Activated T-helper 2 cell treated with anti-CD3 and anti-CD28 coated beads, Interferon-gamma antibody, Interleukin-2, Interleukin-4, amounts not matched to agents 10 μg/mL and 5 μg/mL and 100 μg/mL, durations not matched to agents 14 hours and 24 hours and 36 hours (primary cell): ENCODE results near the gene IFT81. TPM values are rescaled to one million over a fixed set of nuclear protein-coding genes. Genes with fewer than 3 reads are reported as not detected.

Source experiments
- DNase-seq: peaks from one replicate; pipeline ENCODE4 v3.0.0; 2021; ENCODE audit warnings: low spot score
- H3K27ac Mint-ChIP-seq: one replicate; pipeline ENCODE4 v1.8.0; 2021; ENCODE audit warnings: mixed read lengths
- H3K27me3 Mint-ChIP-seq: one replicate; pipeline ENCODE4 v1.8.0; 2021; ENCODE audit warnings: low read depth, mixed read lengths
- H3K36me3 Mint-ChIP-seq: one replicate; pipeline ENCODE4 v1.8.0; 2021; ENCODE audit warnings: low read depth, mixed read lengths
- H3K4me1 Mint-ChIP-seq: one replicate; pipeline ENCODE4 v1.8.0; 2021; ENCODE audit warnings: low read depth, mixed read lengths
- H3K4me3 Mint-ChIP-seq: one replicate; pipeline ENCODE4 v1.8.0; 2021; ENCODE audit warnings: low read depth, mild to moderate bottlenecking, moderate library complexity, mixed read lengths
- H3K9me3 Mint-ChIP-seq: one replicate; pipeline ENCODE4 v1.8.0; 2021; ENCODE audit warnings: mixed read lengths
- intact Hi-C: fragments of 100-400 bp; cut with micrococcal nuclease; formaldehyde crosslinking; loops from one replicate; pipeline ENCODE4 v1.15.1; 2023
- total RNA-seq: library from RNA; stranded (reverse); gene quantifications from 2 replicates; pipeline ENCODE4 v1.2.3, GENCODE V29; 2022

Gene IFT81
- total RNA-seq, 1 donor from 2014 or later = 1.3 TPM

DNA sequence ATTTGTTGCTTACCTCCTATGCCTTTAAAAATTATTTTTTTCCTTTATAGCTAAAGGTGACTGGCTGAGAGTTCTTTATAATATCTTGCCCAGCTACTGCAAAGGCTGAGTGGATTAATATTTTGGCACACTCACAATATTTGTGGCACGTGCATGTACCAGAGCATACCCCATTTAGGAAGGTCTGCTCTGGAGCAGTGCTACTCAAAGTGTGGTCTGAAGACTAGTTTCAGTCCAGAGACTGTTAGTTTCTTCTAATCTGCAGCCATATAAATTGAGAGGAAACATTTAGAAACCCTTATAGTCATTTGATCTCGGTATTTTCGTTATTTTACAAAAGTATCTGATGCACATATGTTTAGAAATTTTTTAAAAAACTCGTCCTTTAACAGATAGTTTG is 51.0 kb downstream of the IFT81 start:
- intact Hi-C loops = no loop called here
- no peak overlapping the region for H3K27ac Mint-ChIP-seq
- no peaks in the 10 kb centered on the region for H3K4me1 Mint-ChIP-seq
- no peaks in the 10 kb centered on the region for H3K9me3 Mint-ChIP-seq
- no peak overlapping the region for H3K4me3 Mint-ChIP-seq
- peaks cover 1% of the 10 kb centered on the region for H3K27me3 Mint-ChIP-seq
- H3K36me3 Mint-ChIP-seq = no peaks in the 10 kb centered on the region
- no peak for DNase-seq

- no peak for DNase-seq
- Mint-ChIP-seq H3K4me3 (no peak overlapping the region), H3K4me1 (no peaks in the 10 kb centered on the region), H3K36me3 (no peaks in the 10 kb centered on the region), H3K27me3 (peaks cover 1% of the 10 kb centered on the region), H3K27ac (no peak overlapping the region), H3K9me3 (no peaks in the 10 kb centered on the region)
- intact Hi-C loops = no loop called here
Measured at GRCh38 chr12:110176745-110177144, 52.6 kb downstream of the IFT81 start.

DNA sequence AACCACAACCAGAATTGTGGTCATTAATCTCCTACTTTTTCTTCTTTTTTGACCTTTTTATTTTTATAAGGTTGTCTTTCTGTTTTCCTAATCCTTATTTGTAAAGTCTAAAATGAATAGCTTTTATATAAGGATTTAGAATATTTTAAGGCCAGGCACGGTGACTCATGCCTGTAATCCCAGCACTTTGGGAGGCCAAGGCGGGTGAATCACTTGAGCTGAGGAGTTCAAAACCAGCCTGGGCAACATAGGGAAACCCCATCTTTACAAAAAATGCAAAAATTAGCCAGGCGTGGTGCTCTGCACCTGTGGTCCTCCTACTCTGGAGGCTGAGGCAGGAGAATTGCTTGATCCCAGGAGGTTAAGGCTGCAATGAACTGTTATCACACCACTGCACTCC is 55.1 kb downstream of the IFT81 start:
- Mint-ChIP-seq H3K9me3 (no peaks in the 10 kb centered on the region), H3K4me1 (no peaks in the 10 kb centered on the region), H3K36me3 (no peaks in the 10 kb centered on the region), H3K4me3 (no peak overlapping the region), H3K27ac (no peak overlapping the region), H3K27me3 (peaks cover 1% of the 10 kb centered on the region)
- DNase-seq = no peak
- intact Hi-C loops = no loop called here

- Mint-ChIP-seq H3K27ac (no peak overlapping the region), H3K9me3 (no peaks in the 10 kb centered on the region), H3K4me1 (no peaks in the 10 kb centered on the region), H3K36me3 (no peaks in the 10 kb centered on the region), H3K27me3 (no peaks in the 10 kb centered on the region), H3K4me3 (no peak overlapping the region)
- no peak for DNase-seq
- intact Hi-C loops = no loop called here
Measured at GRCh38 chr12:110180591-110181005, 56.4 kb downstream of the IFT81 start.

DNA sequence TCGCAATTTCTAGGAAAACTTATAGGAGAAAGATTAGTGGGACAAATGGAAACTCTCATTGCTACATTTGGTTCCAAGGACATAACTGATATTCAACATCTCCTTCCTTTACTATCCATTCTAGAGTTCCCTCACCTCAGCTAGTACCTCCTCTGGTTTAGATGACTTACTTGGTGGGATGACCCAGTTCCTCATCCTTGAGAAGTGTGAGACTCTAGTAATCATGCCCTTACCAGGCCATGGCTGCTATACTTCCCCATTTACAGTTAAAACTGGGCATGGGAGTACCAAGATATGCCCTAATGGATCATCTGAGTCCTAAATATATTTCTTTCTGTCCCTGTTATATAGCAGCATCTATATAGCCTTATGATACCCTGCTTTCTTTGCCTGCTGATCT is 58.1 kb downstream of the IFT81 start:
- H3K9me3 Mint-ChIP-seq = peaks cover 14% of the 10 kb centered on the region
- intact Hi-C loops = no loop called here
- no peaks in the 10 kb centered on the region for H3K27me3 Mint-ChIP-seq
- DNase-seq = no peak
- no peaks in the 10 kb centered on the region for H3K4me1 Mint-ChIP-seq
- no peak overlapping the region for H3K4me3 Mint-ChIP-seq
- H3K27ac Mint-ChIP-seq = no peak overlapping the region
- peaks cover 4% of the 10 kb centered on the region for H3K36me3 Mint-ChIP-seq

GRCh38 chr12:110183386-110183785 is 59.2 kb downstream of the IFT81 start:
- no peak for DNase-seq
- Mint-ChIP-seq H3K4me1 (no peaks in the 10 kb centered on the region), H3K27ac (no peak overlapping the region), H3K36me3 (peaks cover 4% of the 10 kb centered on the region), H3K9me3 (peaks cover 14% of the 10 kb centered on the region), H3K4me3 (no peak overlapping the region), H3K27me3 (no peaks in the 10 kb centered on the region)
- intact Hi-C loops = no loop called here

DNA sequence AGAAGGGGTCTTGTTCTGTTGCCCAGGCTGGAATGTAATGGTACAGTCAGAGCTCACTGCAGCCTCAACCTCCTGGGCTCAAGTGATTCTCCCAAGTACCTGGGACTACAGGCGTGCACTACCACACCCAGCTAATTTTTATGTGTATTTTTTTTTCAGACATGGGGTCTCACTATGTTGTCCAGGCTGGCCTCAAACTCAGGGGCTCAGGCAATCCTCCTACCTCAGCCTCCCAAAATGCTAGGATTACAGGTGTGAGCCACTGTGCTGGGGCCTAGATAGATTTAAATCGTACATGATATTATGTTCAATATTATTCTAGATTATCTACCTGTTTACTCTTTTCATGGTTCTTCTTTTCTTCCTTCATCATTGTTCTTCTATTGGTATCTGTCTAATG is 61.5 kb downstream of the IFT81 start:
- Mint-ChIP-seq H3K27ac (no peak overlapping the region), H3K36me3 (peaks cover 4% of the 10 kb centered on the region), H3K4me3 (no peak overlapping the region), H3K27me3 (no peaks in the 10 kb centered on the region), H3K9me3 (peaks cover 18% of the 10 kb centered on the region), H3K4me1 (no peaks in the 10 kb centered on the region)
- DNase-seq = no peak
- intact Hi-C loops = no loop called here

- no peak for DNase-seq
- H3K4me3 Mint-ChIP-seq = no peak overlapping the region
- no peak overlapping the region for H3K27ac Mint-ChIP-seq
- no peaks in the 10 kb centered on the region for H3K4me1 Mint-ChIP-seq
- H3K36me3 Mint-ChIP-seq = peaks cover 4% of the 10 kb centered on the region
- intact Hi-C loops = no loop called here
- H3K9me3 Mint-ChIP-seq = peaks cover 18% of the 10 kb centered on the region
- H3K27me3 Mint-ChIP-seq = no peaks in the 10 kb centered on the region
Measured at GRCh38 chr12:110186059-110186458, 61.9 kb downstream of the IFT81 start.

- Mint-ChIP-seq H3K4me1 (peaks cover 6% of the 10 kb centered on the region), H3K27ac (no peak overlapping the region), H3K9me3 (peaks cover 3% of the 10 kb centered on the region), H3K27me3 (no peaks in the 10 kb centered on the region), H3K4me3 (no peak overlapping the region), H3K36me3 (no peaks in the 10 kb centered on the region)
- intact Hi-C loops = no loop called here
- DNase-seq = no peak
Measured at GRCh38 chr12:110193196-110193595, 69.0 kb downstream of the IFT81 start.

- no peak for DNase-seq
- no peaks in the 10 kb centered on the region for H3K9me3 Mint-ChIP-seq
Measured at GRCh38 chr12:110197003-110197402, 72.8 kb downstream of the IFT81 start.

DNA sequence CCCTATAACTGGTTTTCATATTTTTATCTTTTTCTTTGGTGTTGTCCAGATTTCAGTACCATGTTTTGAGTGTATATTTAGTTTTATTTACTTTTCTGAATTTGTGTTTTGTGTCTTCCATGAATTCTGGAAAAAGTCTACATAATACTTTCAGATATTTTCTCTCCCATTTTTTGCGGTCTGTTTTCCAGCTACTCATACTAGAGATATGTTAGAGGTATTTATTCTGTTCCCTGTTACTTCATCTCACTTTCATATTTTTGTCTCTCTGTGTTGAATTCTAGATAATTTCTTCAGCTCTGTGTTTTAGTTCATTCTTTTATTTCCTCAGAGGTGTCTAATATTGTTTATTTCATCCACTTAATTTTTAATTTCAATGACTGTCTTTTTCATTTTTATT is 74.2 kb downstream of the IFT81 start:
- Mint-ChIP-seq H3K27me3 (no peaks in the 10 kb centered on the region), H3K27ac (no peak overlapping the region), H3K4me3 (no peak overlapping the region), H3K36me3 (no peaks in the 10 kb centered on the region), H3K9me3 (no peaks in the 10 kb centered on the region), H3K4me1 (peaks cover 20% of the 10 kb centered on the region)
- DNase-seq = no peak
- intact Hi-C loops = no loop called here

More at GRCh38 chr12:110197003-110197402, 72.8 kb downstream of the IFT81 start:
- Mint-ChIP-seq H3K4me3 (no peak overlapping the region), H3K27me3 (no peaks in the 10 kb centered on the region), H3K27ac (no peak overlapping the region), H3K4me1 (peaks cover 18% of the 10 kb centered on the region), H3K36me3 (no peaks in the 10 kb centered on the region)
- intact Hi-C loops = no loop called here

- DNase-seq = no peak
- Mint-ChIP-seq H3K4me1 (peaks cover 20% of the 10 kb centered on the region), H3K4me3 (no peak overlapping the region), H3K36me3 (no peaks in the 10 kb centered on the region), H3K27me3 (no peaks in the 10 kb centered on the region), H3K9me3 (no peaks in the 10 kb centered on the region), H3K27ac (peak overlapping the region; percentile 5)
- intact Hi-C loops = no loop called here
Measured at GRCh38 chr12:110199339-110200123, 75.4 kb downstream of the IFT81 start.

DNA sequence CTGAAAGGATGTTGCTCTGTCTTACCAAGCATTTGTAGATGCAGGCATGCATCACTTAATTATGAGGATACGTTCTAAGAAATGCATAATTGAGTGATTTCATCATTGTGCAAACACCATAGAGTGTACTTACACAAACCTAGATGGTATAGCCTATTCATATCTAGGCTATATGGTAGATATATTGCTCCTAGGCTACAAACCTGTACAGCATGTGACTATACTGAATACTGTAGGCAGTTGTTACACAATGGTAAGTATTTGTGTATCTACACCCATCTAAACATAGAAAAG is 75.9 kb downstream of the IFT81 start:
- Mint-ChIP-seq H3K4me3 (no peak overlapping the region), H3K36me3 (no peaks in the 10 kb centered on the region), H3K27me3 (no peaks in the 10 kb centered on the region), H3K9me3 (no peaks in the 10 kb centered on the region), H3K27ac (peak overlapping the region; percentile 5), H3K4me1 (peaks cover 21% of the 10 kb centered on the region)
- DNase-seq = no peak
- intact Hi-C loops = no loop called here

GRCh38 chr12:110201995-110202394 is 77.8 kb downstream of the IFT81 start:
- Mint-ChIP-seq H3K27ac (no peak overlapping the region), H3K36me3 (no peaks in the 10 kb centered on the region), H3K4me3 (no peak overlapping the region), H3K27me3 (no peaks in the 10 kb centered on the region), H3K9me3 (no peaks in the 10 kb centered on the region), H3K4me1 (peaks cover 17% of the 10 kb centered on the region)
- intact Hi-C loops = no loop called here
- no peak for DNase-seq
